NCI-H146 treated with DMSO at 0.1 percent for 48 hours (cell line): Measurements from ENCODE around the gene GPC5.

Experiments
- DNase-seq: peaks from one replicate; lab custom pipeline; 2025; ENCODE audit not compliant: unreplicated experiment; lab: John Stamatoyannopoulos, UW

Gene GPC5

GRCh38 chr13:92591117-92591516 is 1192.7 kb downstream of the GPC5 start:
- DNase-seq: no peak

DNA sequence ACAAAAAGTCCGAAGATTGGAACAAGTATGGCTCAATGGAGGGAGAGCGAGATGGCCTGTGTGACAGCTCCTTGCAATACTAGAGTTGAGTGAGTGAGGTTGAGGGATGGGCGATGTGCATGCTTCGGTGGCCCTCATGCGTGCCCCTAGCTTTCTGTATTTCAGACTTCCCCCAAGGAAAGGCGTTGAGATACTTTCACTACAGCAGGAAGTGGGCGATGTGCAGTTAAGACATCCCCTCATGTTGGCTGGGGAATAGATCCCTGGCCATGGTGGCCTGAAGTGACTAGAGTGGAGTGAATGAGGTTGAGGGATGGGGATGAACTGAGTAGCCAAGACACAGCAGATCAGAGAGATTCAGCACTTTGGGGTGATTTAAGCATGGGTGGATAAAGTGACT is 1194.3 kb downstream of the GPC5 start:
- no peak for DNase-seq

DNA sequence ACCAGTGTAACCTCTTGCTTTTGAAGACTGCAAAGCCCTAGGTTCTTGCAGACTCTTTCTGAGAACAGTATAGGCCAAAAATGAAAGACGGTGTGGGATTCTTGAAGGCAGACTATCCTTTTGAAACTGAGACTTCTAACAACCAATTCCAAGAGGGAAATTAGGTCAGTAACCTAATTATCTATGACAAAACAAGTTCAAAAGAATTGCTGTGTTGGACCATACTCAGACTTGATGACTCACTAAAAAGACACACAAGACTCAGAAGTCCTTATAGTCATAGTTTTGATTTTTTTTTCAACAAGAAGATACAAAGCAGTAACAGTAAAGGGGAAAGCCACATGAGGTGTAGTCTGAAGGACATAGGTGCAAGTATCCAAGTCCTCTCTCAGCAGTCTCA is 1204.1 kb downstream of the GPC5 start:
- DNase-seq: no peak

DNA sequence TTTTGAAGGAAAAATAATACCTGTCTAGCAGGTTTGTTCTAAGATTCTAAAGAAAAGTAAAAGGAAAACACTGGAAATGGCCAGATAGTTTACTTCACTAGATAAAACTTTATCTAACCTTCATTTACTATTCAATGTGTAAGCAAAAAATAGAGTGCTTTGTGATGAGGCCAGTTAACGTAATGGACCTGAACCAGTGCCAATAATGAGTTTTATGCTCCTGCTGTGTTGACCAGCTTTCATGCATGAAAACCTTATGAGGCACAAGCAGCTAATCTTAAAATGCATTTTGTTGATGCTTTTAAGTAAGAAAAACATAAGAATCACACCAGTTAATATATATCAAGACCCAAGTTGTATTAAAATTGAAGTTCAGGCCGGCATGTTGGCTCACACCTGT is 1211.0 kb downstream of the GPC5 start:
- DNase-seq: no peak

- no peak for DNase-seq
Measured at GRCh38 chr13:92612892-92613291, 1214.5 kb downstream of the GPC5 start.

DNA sequence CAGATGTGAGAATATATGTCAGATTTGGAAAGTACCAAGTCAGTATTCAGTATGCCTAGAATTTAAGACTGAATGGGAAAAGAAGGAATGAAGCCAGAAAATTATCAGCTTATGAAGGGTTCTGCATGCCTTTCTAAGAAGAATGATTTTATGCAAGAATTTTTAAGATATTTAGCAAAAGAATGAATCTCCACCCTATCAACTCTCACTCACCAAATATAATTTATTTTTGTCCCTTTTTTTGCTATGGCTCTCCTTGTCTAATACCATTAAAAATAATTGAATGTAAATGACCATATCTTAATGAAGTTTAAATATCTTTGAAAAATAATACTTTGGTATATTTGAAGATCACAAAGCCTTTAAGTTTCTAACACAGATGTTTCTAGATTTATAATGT is 1215.5 kb downstream of the GPC5 start:
- no peak for DNase-seq

GRCh38 chr13:92621985-92622384 is 1223.6 kb downstream of the GPC5 start:
- no peak for DNase-seq

DNA sequence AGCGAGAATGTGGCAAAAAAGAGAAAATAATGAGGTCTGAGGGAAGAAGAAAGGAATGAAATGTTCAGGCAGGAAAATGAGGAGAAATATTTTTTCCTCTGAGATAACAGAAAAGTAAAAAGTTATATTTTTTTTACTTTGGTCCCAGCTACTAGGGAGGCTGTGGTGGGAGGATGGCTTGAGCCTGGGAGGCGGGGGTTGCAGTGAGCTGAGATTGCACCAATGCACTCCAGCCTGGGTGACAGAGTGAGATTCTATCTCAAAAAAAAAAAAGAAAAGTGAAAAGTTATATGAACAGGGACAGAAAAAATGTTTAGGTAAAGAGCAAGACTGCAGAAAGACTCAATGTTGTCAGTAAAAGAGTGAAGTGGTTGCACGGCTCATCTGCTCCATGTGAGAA is 1224.5 kb downstream of the GPC5 start:
- no peak for DNase-seq

DNA sequence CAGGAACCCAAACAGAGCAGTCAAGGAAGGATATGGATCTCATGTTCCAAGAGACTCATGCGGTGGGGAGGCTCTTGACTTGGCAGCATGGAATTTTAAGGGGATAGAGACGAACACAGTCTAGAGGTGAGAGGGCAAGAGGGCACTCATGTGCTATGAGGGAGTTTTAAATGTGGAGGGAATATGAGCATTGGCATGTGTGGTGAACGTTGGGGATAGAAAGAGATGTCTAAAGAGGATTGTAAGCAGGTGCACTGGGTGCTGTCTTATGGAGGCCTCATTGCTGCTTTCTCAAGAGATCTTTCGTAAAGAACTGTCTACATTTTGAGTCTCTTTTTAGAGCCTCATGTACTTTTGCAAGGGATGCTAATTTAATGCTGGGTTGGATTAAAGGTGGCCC is 1227.9 kb downstream of the GPC5 start:
- DNase-seq: no peak

DNA sequence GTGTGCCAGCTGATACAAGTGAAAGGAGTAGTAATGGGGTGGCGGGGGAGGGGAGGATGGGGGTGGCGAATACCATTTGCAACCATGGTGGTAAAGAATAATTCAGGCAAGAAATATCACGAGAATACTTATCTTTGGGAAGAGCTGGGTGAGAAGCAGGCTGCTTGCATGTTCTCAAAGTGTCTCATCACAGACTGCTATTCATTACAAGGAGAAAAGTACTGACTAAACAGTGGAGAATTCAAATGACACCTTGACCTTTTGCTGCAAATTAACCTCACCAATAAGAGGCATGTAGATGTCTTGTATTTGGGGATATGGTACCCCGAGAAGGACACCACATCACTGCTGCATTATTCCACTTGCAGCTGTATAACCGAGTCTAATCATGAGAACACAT is 1242.5 kb downstream of the GPC5 start:
- no peak for DNase-seq

DNA sequence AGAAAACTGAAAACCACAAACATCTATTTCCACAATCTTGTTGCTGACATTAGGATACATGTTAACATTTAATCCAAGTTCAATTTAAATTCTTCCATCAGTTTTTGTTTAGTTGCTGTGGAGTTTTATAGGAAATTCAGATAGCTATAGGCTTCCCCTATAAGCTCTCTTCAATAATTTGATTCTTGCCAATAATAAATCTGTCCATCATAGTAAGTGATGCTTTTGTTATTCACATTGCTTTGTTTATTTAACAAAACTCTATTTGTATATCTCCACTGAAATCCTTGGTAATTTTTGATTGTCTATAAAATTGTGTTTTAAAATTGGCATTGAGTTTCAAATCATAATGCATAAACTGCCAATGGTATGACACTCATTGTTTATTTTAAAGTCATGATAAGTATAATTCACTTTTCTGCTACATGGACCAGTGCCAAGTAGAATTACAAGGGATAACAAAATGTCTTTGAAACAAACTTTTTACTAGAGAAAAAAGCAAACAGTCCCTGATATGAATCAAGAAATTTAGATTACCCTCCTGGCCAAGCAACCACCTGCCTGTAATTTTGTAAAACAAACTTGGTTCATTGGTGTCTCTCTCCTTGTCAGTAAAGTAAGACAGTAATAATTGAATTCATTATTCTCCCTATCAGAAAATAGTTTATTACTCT is 1250.9 kb downstream of the GPC5 start:
- DNase-seq: peak; percentile 77

- DNase-seq: no peak
Measured at GRCh38 chr13:92656103-92656502, 1257.7 kb downstream of the GPC5 start.

- DNase-seq: no peak
Measured at GRCh38 chr13:92656648-92657047, 1258.2 kb downstream of the GPC5 start.

GRCh38 chr13:92657565-92657964 is 1259.1 kb downstream of the GPC5 start:
- DNase-seq: no peak

DNA sequence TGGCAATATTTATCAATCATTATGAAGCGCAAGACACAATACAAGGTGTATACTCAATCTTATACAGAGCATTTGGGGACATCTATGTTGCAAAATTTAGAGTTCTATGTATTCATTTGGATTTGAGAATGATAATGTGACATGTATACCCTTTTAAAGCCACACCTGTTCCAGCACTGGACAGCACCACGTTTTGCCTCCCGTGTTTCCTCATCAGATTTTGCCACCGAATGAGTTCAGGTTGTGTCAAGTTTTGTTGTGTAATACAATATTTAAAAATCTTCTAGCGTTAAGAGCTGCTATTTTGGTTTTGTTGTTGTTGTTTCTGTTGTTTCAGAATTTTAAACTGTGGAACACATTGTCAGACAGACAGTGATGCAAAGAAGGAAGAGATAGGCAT is 1259.9 kb downstream of the GPC5 start:
- DNase-seq: no peak

- no peak for DNase-seq
Measured at GRCh38 chr13:92661406-92661805, 1263.0 kb downstream of the GPC5 start.

DNA sequence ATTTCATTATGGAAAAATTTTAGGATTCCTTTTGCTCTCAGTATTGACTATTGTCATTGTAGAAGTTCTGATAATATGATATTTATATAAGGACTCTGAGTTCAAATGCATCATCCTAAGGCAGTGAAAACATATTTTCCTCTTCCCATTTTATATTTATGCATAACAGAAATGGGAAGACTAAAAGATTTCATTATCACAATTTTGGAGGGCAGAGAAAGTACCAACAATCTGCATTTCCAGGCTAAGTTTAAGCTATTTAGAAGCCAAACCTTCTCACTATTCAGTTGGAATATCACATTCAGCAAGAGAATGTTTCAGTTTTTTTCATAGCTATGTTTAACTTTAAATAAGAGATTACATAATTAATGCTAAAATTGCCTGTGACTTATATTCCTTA is 1269.7 kb downstream of the GPC5 start:
- no peak for DNase-seq

GRCh38 chr13:92670096-92670495 is 1271.7 kb downstream of the GPC5 start:
- no peak for DNase-seq

DNA sequence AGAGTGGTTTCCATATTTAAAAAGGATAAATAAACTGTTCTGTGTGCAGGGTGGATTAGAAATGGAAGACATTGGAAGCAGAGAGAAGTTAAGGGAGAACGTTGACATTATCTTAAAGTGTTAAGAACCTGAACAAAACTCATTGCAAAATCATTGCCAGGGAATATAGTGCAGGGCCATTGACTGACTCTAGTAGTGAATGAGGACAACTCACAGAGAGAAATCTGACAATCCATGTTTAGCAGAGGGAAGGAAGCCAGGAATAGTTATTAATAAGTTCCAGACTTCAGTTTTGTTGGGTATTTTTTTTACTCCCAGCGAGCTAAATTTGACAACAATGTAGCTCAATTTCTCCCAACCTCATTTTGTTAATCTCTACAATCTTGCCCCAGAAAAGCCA is 1273.4 kb downstream of the GPC5 start:
- DNase-seq: no peak

DNA sequence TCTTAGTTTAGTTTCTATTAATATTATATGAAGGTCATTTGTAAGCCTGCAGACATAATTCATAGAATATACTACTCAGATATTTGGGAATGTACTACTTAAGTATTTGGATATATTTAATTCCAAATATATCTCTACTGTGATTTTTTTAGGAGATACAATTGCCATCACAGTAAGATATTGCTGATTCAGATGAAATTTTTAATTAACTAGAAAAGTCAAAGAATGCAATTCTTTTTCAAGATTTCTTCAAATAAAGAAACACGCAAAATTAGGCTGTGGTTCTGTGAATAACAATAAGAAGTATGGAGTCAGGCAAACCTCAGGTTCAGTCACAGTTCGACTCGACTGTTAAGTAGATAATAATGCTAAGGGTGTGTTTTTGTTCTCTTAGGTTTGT is 1277.8 kb downstream of the GPC5 start:
- DNase-seq: no peak

DNA sequence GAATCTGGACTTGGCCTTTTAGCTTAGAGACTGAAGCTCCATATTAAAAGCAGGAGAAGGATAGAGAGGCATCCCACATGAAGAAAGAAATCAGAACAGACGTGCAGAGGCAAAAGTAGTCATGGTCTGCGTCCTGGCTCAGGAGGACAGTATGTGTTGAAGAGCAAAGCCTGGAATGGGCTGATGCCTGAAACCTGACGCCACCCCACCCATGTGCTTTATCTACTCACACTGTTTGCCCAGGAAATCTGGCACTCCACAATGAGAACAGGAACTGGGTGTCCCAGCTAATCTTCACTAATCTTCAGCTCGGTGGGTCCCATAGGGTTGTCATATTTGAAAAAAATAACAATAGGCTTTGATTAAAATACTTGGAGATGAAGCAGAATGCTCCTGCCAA is 1279.2 kb downstream of the GPC5 start:
- peak; percentile 5 for DNase-seq

DNA sequence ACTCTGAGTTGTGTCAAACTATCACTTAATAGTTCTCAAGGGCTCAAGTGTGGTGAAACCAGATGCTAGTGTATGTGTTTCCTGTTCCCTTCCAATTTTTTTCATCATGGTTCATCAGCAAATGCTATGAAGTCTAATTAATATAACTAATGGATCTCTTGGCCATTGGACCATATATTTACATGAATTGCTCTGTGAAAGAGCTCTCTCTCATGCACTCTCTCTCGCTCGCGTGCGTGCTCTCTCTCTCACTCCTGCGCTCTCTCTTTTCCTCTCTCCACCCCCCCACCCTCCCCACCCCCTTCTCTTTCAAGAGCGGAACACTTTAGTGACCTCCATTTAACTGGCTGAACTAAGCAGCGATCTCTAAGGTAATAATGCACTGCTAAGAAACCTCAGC is 1281.2 kb downstream of the GPC5 start:
- DNase-seq: no peak

DNA sequence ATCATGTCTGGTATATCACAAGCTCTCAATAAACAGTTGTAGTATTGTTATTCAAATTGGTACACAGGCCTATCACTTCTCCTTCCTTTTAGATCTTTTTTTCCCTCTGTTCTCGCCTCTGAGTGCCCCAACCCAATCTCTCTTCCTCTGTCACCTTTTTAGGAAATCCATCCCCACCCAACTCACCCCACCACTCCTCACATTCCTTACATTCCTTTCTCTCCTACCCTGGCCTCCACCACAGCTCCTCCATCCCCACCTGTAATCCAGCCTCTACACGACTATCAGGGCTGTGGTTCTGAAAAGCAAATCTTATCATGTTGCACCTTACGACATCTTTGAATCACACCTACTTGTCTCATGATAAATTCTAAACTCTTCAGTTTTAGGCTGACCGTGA is 1282.8 kb downstream of the GPC5 start:
- no peak for DNase-seq
